SU-DHL-6 (cell line): ENCODE measurements around the gene MAP7.

Experiments
- CTCF ChIP-seq: fragments of 200-600 bp; sonication (generic); IDR thresholded peaks from one replicate; pipeline ENCODE4 v1.5.1; 2017; ENCODE audit warnings: antibody characterized with exemption, mild to moderate bottlenecking, low read length, moderate library complexity; ENCODE audit not compliant: insufficient read depth, poor library complexity, severe bottlenecking
- EZH2phosphoT487 ChIP-seq: fragments of 200-600 bp; sonication (generic), shearing (Covaris generic); conservative IDR thresholded peaks from 2 replicates; pipeline ENCODE4 v1.6.1; 2018; ENCODE audit warnings: mild to moderate bottlenecking, antibody characterized with exemption, low read length, moderate library complexity, mixed read lengths

- no peak for TF ChIP-seq CTCF
- TF ChIP-seq EZH2phosphoT487, result no peak
Observed at GRCh38 chr6:136494710-136495109, 55.5 kb downstream of the MAP7 start.
